GM19238 (cell line): Measurements from ENCODE around the gene GABBR2.

Experiments used
- DNase-seq: peaks from one replicate; pipeline ENCODE4 v3.0.0; 2011; ENCODE audit warnings: low spot score; ENCODE audit not compliant: insufficient read length

GABBR2 gene

DNA sequence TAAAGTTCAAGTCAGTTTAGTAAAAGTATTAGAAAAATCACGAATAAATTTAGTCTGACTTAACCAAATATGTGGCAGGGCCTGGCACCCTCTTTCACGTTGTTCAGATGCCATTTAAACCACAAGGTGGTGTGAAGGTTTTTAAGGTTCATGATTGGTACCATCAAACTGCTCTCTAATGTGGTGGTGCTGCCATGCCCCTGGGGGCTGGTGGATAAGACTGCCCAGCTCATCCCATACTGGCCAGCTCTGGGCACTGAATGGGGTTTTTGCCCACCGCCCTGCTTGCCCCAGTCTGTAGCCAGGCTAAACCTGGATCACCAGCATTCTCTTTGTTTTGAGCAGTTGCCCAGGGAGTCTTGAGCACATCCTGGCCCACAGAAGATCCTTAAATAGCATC is 159.3 kb downstream of the GABBR2 start:
- DNase-seq, result no peak

- DNase-seq, result no peak
Measured at GRCh38 chr9:98547606-98548005, 161.1 kb downstream of the GABBR2 start.

DNA sequence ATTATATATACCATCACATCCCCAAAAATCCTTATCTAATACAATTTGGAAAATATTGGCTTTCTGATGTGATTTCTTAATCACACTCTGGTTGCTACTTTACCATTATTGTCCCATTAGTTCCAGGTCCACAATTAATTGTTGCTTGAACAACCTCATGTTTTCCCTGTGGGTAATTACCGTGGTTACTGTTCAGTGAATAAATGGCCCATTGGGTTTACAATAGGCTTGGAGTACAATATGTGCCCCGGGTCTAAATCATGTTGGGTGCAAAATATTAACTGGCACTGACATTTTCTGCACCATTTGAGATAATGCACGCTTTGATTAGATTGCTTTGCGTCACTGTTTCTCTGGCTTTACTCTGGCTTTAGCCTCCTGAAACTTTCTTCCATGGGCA is 163.7 kb downstream of the GABBR2 start:
- no peak for DNase-seq

- no peak for DNase-seq
Measured at GRCh38 chr9:98541684-98542230, 167.0 kb downstream of the GABBR2 start.

DNA sequence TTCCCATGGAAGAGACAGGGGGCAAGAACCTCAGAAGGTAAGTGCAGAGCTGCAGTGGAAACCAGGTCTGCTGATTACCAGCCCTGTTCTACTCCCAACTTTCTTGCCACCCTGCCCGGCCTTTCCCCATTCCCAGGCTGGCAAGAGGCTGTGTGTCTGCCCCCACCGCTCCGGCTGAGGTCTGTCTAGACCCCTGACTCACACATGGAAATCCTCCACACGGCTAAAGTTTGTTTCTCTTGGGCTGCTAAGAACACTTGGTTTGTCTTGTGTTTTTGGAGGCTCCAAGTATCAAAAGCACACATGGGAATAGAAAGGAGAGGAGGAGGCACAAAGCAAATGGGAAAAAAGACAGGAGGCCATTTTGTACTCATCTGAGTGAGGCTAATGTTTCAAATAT is 168.3 kb downstream of the GABBR2 start:
- DNase-seq, result no peak

DNA sequence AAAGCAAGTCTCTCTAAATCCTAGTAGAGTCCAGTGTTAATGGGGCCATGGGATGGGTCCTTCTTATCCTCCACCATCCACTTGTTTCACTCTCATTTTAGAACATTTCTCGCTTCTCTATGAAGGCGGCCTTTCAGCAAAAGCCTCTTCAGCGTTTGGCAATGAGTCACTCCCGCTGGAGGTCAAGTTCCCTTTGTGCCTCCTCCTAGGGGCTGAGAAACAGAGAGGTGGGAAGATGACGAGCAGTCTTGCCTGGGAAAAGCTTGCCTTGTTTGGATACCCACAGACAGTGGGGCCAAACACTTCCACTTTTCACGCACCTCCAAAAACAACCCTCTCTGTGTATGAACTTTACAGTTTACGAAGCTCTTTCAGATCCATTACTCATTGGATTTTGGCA is 168.8 kb downstream of the GABBR2 start:
- no peak for DNase-seq

- no peak for DNase-seq
Measured at GRCh38 chr9:98538626-98539031, 170.1 kb downstream of the GABBR2 start.

DNA sequence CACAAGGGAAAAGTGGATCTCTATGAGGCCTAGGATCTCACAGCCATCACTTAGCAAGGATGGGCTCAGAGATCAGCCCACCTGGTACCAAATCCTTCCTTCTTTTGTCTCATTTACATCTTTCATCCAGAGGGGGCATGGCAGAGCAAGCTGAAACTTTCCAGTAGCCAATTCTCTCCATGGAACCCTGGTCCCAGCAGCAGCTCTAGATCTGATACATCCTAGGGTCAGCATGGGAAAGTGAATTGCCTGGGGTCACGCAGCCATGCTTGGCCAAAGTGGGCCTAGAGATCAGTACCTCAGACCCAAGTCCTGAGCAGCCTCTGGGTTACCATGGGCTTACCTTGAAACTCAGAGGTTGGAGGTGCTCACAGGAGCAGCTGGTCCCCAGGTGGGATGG is 170.5 kb downstream of the GABBR2 start:
- no peak for DNase-seq

GRCh38 chr9:98536542-98537173 is 172.1 kb downstream of the GABBR2 start:
- DNase-seq, result peak; percentile 13

- DNase-seq, result no peak
Measured at GRCh38 chr9:98533866-98534265, 174.9 kb downstream of the GABBR2 start.

GRCh38 chr9:98533132-98533531 is 175.6 kb downstream of the GABBR2 start:
- no peak for DNase-seq

GRCh38 chr9:98532574-98532973 is 176.2 kb downstream of the GABBR2 start:
- no peak for DNase-seq

DNA sequence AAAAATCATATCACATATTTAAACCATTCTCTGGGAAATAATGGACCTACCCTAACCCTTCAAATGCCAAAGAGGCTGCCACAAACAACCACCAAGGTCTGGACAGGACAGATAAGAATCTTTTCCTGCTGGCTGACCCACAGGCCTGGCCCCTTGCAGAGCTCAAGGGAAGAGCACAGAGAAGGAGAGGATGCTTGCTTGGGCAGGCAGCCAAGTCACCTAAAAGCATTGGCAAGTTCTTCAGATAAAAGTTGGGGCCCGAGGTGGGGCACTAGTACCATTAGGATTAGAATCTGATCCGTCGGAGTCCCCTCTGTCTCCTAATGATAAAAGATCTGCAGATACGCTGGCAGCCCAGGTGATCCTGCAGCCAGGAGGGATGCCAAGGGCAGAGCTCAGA is 176.6 kb downstream of the GABBR2 start:
- no peak for DNase-seq

- no peak for DNase-seq
Measured at GRCh38 chr9:98530806-98531386, 177.8 kb downstream of the GABBR2 start.

GRCh38 chr9:98530275-98530674 is 178.5 kb downstream of the GABBR2 start:
- DNase-seq, result no peak

DNA sequence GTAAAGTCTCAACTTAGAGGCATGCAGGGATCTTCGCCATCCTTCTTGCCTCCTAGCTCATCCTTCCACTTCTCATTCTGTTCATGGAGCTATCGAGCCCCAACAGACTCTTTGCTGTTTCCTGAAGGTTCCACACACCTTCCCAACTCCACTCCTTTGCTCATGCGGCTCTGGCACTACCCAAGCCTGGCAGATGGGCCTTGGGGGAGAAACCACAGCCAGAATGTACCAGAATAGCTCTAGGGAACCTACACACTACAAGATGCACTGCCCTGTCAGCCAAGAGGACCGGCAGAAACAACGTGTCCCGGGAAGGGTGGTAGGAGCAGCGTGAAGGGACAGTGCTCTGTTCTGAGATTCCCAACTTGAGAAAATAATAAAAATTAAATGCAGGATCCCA is 178.9 kb downstream of the GABBR2 start:
- DNase-seq, result no peak

- no peak for DNase-seq
Measured at GRCh38 chr9:98523231-98523901, 185.4 kb downstream of the GABBR2 start.

DNA sequence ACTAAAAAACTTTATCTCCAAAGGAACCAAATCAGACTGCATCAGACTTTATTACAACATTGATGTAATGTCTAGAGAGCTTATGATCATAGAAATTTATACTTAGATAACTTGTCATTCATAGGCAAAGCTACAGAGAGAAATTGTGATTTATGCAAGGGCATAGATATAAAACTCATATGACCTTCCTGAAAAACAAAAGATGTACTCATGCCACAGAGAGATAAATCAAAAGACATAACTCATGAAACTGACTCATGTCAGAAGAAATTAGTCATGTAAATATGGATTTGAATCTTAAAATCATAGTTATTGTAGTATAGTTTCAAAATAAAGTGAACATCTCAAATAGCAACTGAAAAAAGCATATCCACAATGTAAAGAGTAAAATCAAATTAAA is 186.2 kb downstream of the GABBR2 start:
- no peak for DNase-seq

DNA sequence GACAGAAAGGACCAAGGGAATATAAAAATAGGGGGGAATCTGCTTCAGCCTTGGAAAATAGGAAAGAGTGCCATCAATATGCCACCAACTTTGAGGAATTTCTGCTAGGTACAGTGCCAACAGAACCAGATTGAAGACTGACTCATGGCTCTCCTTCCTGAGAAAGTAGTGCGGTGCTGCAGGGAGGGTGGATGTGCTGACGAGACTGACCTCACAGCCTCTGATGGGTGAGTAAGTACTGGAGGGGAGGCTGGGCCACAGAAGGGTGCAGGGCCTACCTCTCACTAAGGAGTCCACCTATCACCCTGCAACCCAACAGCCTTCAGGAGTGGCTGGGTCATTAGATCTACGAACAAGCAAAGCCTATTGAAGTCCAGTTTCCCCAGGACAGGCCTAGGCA is 187.6 kb downstream of the GABBR2 start:
- DNase-seq, result no peak

GRCh38 chr9:98520221-98520960 is 188.3 kb downstream of the GABBR2 start:
- DNase-seq, result no peak

DNA sequence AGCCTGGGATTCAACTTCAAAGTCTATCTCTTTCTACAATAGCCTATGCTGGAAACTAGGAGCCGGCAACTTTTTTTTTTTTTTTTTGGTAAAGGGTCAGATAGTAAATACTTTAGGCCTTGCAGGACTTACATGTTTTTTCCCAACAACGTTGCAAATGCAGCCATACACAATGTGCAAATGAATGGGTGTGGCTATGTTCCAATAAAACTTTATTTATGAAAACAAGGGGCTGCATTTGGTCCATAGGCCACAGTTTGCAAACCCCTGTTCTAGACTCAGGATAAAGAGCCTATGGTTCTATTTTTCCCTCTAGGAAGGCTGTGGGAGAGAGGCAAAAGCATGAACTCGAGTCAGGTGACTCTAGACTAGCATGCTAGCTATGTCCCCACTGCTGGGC is 189.1 kb downstream of the GABBR2 start:
- no peak for DNase-seq

- no peak for DNase-seq
Measured at GRCh38 chr9:98518556-98518955, 190.2 kb downstream of the GABBR2 start.
